Ovary (tissue), 3 donors: ENCODE results near the gene CPPED1.

Experiments
- CTCF ChIP-seq, 3 donors: fragments of 450-650 bp in 2 of 3; fragments of 200-600 bp in 1 of 3; IDR thresholded peaks; one replicate each; pipeline versions ENCODE4 v1.5.1 to v1.8.0; 2016 to 2022; ENCODE audit warnings: antibody characterized with exemption in 3 of 3, mild to moderate bottlenecking in 1 of 3
- POLR2A ChIP-seq: fragments of 450-650 bp; IDR thresholded peaks from one replicate; pipeline ENCODE4 v1.6.1; 2017; ENCODE audit warnings: antibody characterized with exemption, mild to moderate bottlenecking, moderate library complexity
- donor health status: DM: no; HTN: no; CAD: no.

- TF ChIP-seq POLR2A = no peak
- no peak for TF ChIP-seq CTCF (IDR thresholded peaks at IDR 0.05)
Observed at GRCh38 chr16:12757546-12757945, 46.1 kb downstream of the CPPED1 start.
